Neuronal stem cell (in vitro differentiated cells): ENCODE results near the gene ACTR1A.
"Not testable (repeated sequence)": the region's sequence is repeated elsewhere in the genome, so short reads cannot be mapped to it uniquely, and the experiment has no call there.

Source experiments
- DNase-seq: peaks from one replicate; pipeline ENCODE4 v3.0.0-alpha.2; 2013; ENCODE audit warnings: low spot score
- H2AFZ ChIP-seq: one replicate; pipeline ENCODE4 v1.6.1; 2013; ENCODE audit warnings: mild to moderate bottlenecking, low read length, inconsistent platforms
- H2AK5ac ChIP-seq: 2 replicates; pipeline ENCODE4 v1.6.1; 2013; ENCODE audit warnings: low read depth, mild to moderate bottlenecking, inconsistent platforms, low read length, moderate library complexity, mixed read lengths
- H2BK120ac ChIP-seq: 2 replicates; pipeline ENCODE4 v1.6.1; 2013; ENCODE audit warnings: low read depth, mild to moderate bottlenecking, inconsistent platforms, low read length, moderate library complexity, mixed read lengths
- H2BK12ac ChIP-seq: one replicate; pipeline ENCODE4 v1.6.1; 2013; ENCODE audit warnings: low read length, inconsistent platforms
- H2BK15ac ChIP-seq: 2 replicates; pipeline ENCODE4 v1.6.1; 2013; ENCODE audit warnings: mild to moderate bottlenecking, low read length, inconsistent platforms, mixed read lengths
- H2BK5ac ChIP-seq: one replicate; pipeline ENCODE4 v1.6.1; 2013; ENCODE audit warnings: inconsistent platforms, mild to moderate bottlenecking, low read length, moderate library complexity
- H3K14ac ChIP-seq: one replicate; pipeline ENCODE4 v1.6.1; 2013; ENCODE audit warnings: low read length, inconsistent platforms
- H3K18ac ChIP-seq: 2 replicates; pipeline ENCODE4 v1.6.1; 2013; ENCODE audit warnings: low read length, inconsistent platforms
- H3K23ac ChIP-seq: 2 replicates; pipeline ENCODE4 v1.6.1; 2013; ENCODE audit warnings: low read depth, mild to moderate bottlenecking, mixed read lengths, low read length, inconsistent platforms; ENCODE audit not compliant: poor library complexity
- H3K27ac ChIP-seq: replicated peaks from 3 replicates; pipeline ENCODE4 v1.5.1; 2013; ENCODE audit warnings: low read length, inconsistent platforms
- H3K27me3 ChIP-seq, 3 experiments: 2 replicates each; pipeline ENCODE4 v1.6.1; 2013; ENCODE audit warnings: low read length in 3 of 3, mild to moderate bottlenecking in 2 of 3, inconsistent platforms in 1 of 3, low read depth in 1 of 3, mixed read lengths in 1 of 3, moderate library complexity in 1 of 3; ENCODE audit not compliant: control insufficient read depth in 3 of 3, insufficient read depth in 3 of 3
- H3K36me3 ChIP-seq, 2 donors: replicated peaks in 1 of 2; 2 replicates each; pipeline ENCODE4 v1.6.1; 2013; ENCODE audit warnings: low read length in 2 of 2; ENCODE audit not compliant: control insufficient read depth in 2 of 2, insufficient read depth in 2 of 2
- H3K4ac ChIP-seq: 2 replicates; pipeline ENCODE4 v1.6.1; 2013; ENCODE audit warnings: inconsistent platforms, mild to moderate bottlenecking, low read length, moderate library complexity
- H3K4me1 ChIP-seq, 2 donors: 1 replicate in 1 of 2; 2 replicates in 1 of 2; pipeline ENCODE4 v1.6.1; 2013; ENCODE audit warnings: low read length in 2 of 2, low read depth in 1 of 2; ENCODE audit not compliant: control insufficient read depth in 2 of 2, insufficient read depth in 1 of 2
- H3K4me2 ChIP-seq: one replicate; pipeline ENCODE4 v1.6.1; 2013; ENCODE audit warnings: mild to moderate bottlenecking, low read length, inconsistent platforms; ENCODE audit not compliant: insufficient read depth, poor library complexity, severe bottlenecking
- H3K4me3 ChIP-seq, 2 donors: 2 replicates each; pipeline ENCODE4 v1.5.1; 2013; ENCODE audit warnings: low read length in 2 of 2, mild to moderate bottlenecking in 2 of 2, inconsistent platforms in 1 of 2, moderate library complexity in 1 of 2
- H3K79me1 ChIP-seq: one replicate; pipeline ENCODE4 v1.6.1; 2013; ENCODE audit warnings: low read depth, mild to moderate bottlenecking, inconsistent platforms, low read length, moderate library complexity
- H3K9ac ChIP-seq: one replicate; pipeline ENCODE4 v1.6.1; 2013; ENCODE audit warnings: mild to moderate bottlenecking, low read depth, low read length, inconsistent platforms; ENCODE audit not compliant: poor library complexity
- H3K9me3 ChIP-seq, 2 donors: replicated peaks in 1 of 2; 2 replicates each; pipeline versions ENCODE3 to v1.6.1; 2013; ENCODE audit warnings: low read length in 2 of 2, mild to moderate bottlenecking in 2 of 2, inconsistent platforms in 1 of 2, low read depth in 1 of 2, mixed read lengths in 1 of 2, moderate library complexity in 1 of 2; ENCODE audit not compliant: control insufficient read depth in 2 of 2, insufficient read depth in 1 of 2
- H4K8ac ChIP-seq: one replicate; pipeline ENCODE4 v1.6.1; 2013; ENCODE audit warnings: low read depth, mild to moderate bottlenecking, inconsistent platforms, low read length, moderate library complexity
- H4K91ac ChIP-seq: one replicate; pipeline ENCODE4 v1.6.1; 2013; ENCODE audit warnings: low read length, low read depth, mild to moderate bottlenecking, inconsistent platforms; ENCODE audit not compliant: poor library complexity
- WGBS, 2 donors: extraction: QIAGEN DNeasy Blood & Tissue Kit; methylation state at CpG; one replicate each; pipeline ENCODE4 v1.1.7; 2013; ENCODE audit warnings: missing lambda C conversion rate in 2 of 2, mixed read lengths in 1 of 2; ENCODE audit not compliant: insufficient read length in 2 of 2, insufficient replicate concordance in 1 of 2; ENCODE audit errors: extremely low coverage in 2 of 2; 5-methylcytosine and 5-hydroxymethylcytosine counted together

The ACTR1A gene

GRCh38 chr10:102454662-102455487 lies 47.6 kb downstream of the ACTR1A start:
- H3K4ac ChIP-seq, H3K27me3 ChIP-seq, H3K36me3 ChIP-seq, H2BK120ac ChIP-seq, DNase-seq, H3K14ac ChIP-seq, H2AK5ac ChIP-seq, H4K8ac ChIP-seq, H3K27ac ChIP-seq, H3K18ac ChIP-seq, H3K4me3 ChIP-seq, H2AFZ ChIP-seq, H2BK15ac ChIP-seq, H3K4me2 ChIP-seq, H3K9ac ChIP-seq, H3K9me3 ChIP-seq, H3K23ac ChIP-seq, H2BK12ac ChIP-seq, H2BK5ac ChIP-seq, H3K79me1 ChIP-seq, H4K91ac ChIP-seq: not testable (repeated sequence)
- peaks cover 7 to 15% of the 10 kb centered on the region in 2 donors for H3K4me1 ChIP-seq
- WGBS, 2 donors = no CpG with 5 or more reads among the region's 13 CpGs

- Histone ChIP-seq H3K9me3 (no peaks in the 10 kb centered on the region), H2BK15ac (no peak overlapping the region), H3K27ac (no peak overlapping the region), H3K79me1 (no peaks in the 10 kb centered on the region), H2BK5ac (no peak overlapping the region), H3K18ac (no peak overlapping the region), H2BK120ac (no peak overlapping the region), H2BK12ac (no peak overlapping the region), H2AFZ (no peak overlapping the region), H3K27me3 (peaks cover 0 to 7% (median 2%) of the 10 kb centered on the region in 3 experiments), H3K4me1 (peaks cover 7 to 20% of the 10 kb centered on the region in 2 donors), H3K9ac (no peak overlapping the region), H4K8ac (no peak overlapping the region), H2AK5ac (no peak overlapping the region), H4K91ac (no peak overlapping the region), H3K23ac (no peak overlapping the region), H3K4ac (no peak overlapping the region), H3K4me3 (no peak overlapping the region), H3K36me3 (peaks cover 0 to 4% of the 10 kb centered on the region in 2 donors), H3K4me2 (no peak overlapping the region), H3K14ac (no peak overlapping the region)
- no peak for DNase-seq
- whole genome bisulfite sequencing, 2 donors = no CpG with 5 or more reads among the region's 5 CpGs
Observed at GRCh38 chr10:102453502-102453901, 49.0 kb downstream of the ACTR1A start.

- Histone ChIP-seq H2BK5ac (no peak overlapping the region), H4K8ac (no peak overlapping the region), H3K4me3 (no peak overlapping the region), H2AFZ (no peak overlapping the region), H2BK120ac (no peak overlapping the region), H3K23ac (no peak overlapping the region), H3K9me3 (no peaks in the 10 kb centered on the region), H2AK5ac (no peak overlapping the region), H3K4ac (no peak overlapping the region), H3K14ac (no peak overlapping the region), H3K79me1 (no peaks in the 10 kb centered on the region), H2BK15ac (no peak overlapping the region), H4K91ac (no peak overlapping the region), H2BK12ac (no peak overlapping the region), H3K9ac (no peak overlapping the region), H3K27me3 (peaks cover 0 to 7% (median 2%) of the 10 kb centered on the region in 3 experiments), H3K4me2 (no peak overlapping the region), H3K36me3 (peaks cover 0 to 4% of the 10 kb centered on the region in 2 donors), H3K18ac (no peak overlapping the region), H3K27ac (no peak overlapping the region), H3K4me1 (peaks cover 7 to 20% of the 10 kb centered on the region in 2 donors)
- DNase-seq = no peak
- WGBS, 2 donors = no CpG with 5 or more reads among the region's 3 CpGs
Observed at GRCh38 chr10:102452672-102453340, 49.7 kb downstream of the ACTR1A start.
